SIG-M5 treated with dmso at 0.1 percent for 504 hours (cell line): ENCODE data around the gene SEC24A.
"Not testable (repeated sequence)": the region's sequence is repeated elsewhere in the genome, so short reads cannot be mapped to it uniquely, and the experiment has no call there.

Experiments
- DNase-seq: peaks from one replicate; lab custom pipeline; 2025; ENCODE audit not compliant: unreplicated experiment; lab: John Stamatoyannopoulos, UW

The SEC24A gene

DNA sequence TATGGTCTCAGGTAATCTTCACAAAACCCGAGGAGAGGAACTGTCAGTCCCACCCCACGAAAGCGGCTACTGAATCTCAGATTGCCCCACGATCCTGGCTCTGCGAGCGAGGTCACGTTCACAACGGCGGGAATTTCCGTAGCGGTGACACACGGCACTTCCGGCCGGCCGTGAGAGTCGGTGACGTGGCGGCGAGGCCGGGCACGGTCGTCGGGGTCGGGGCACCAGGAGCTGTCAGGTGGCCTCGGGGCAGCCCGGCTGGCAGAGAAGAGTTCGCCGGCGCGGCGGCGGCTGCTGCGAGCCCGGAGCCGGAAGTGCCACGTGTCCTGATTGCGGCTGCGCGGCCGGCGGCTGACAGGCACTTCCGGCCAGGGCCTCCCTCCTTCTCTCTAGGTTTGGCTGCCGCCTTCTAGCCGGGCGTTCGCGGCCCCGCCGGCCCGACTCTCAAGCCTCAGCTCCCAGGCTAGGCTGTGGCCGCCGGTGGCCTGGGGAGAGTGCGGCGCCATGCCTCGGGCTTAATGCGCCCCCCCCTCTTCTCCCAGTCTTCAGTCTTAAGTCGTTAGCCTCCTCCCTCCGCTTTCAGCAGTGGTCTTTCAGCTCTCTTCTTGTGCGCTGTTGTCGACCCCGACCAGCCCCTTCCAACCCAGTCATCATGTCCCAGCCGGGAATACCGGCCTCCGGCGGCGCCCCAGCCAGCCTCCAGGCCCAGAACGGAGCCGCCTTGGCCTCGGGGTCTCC is at the start of gene SEC24A:
Gene SEC24A (plus strand): TSS at position 361 of the 738 bp plus-strand sequence. CDS start 292 bp downstream, at position 653.
- peak; percentile 92 for DNase-seq

DNA sequence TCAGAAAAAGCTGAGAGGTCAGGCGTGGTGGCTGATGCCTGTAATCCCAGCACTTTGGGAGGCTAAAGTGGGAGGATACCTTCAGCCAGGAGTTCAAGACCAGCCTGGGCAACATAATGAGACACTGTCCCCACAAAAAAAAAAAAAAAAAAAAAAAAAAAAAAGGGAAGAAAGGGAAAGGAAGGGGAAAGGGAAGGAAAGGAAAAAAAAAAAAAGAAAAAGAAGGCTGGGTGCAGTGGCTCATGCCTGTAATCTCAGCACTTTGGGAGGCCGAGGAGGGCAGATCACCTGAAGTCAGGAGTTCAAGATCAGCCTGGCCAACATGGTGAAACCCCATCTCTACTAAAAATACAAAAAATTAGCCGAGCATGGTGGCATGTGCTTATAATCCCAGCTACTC is 48.8 kb upstream of the SEC24A start:
- not testable (repeated sequence) for DNase-seq

DNA sequence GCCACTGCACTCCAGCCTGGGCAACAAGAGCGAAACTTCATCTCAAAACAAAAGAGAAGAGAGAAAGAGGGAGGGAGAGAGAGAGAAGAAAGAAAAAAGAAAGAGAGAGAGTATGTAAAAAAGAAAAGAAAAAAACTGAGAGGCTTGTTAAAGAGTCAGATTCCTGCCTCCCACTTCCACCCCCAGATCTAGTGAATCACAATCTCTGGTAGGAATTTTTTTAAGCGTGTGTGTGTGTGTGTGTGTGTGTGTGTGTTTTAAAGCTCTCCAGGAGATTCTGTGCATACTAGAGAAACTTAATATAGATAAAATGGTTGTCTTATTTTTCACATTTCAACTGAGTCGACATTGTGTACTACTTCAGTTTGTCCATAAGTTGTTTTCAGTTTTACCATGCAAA is 48.0 kb upstream of the SEC24A start:
- no peak for DNase-seq

DNA sequence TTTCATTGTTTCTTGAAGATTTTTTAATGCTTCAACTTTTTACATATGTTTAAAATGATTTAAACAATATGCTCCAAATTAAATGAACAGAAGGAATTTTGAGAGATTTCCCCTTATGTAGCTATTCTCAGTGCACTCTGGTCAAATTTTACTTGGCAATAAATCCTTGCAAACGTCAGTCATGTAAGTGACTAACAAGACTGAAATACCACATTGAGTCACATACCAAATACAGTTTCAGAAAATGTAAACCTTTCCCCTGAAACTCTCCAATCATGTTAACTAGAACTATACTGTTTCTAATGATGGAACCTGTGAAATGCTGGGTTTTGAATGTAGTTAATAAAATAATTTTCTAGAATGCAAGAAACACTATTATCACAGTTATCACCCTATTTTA is 45.5 kb upstream of the SEC24A start:
- DNase-seq: no peak

DNA sequence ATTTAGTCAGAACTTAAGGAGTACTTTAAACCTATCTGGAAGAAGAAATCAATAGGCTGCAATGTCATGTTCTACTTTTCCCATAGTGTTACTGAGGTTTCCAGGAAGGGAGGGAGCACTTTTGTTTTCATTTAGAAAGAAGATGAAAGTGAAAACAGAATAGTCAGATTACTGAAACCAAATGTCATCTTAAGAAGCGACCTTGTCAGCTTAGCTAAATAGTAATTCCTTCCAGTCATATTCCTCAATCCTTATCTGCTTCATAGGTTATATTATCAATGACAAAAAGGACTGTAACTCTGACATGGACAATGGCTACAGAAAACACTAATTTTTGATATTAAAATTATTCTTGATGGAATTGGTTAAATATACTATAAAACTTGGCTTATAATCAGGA is 43.7 kb upstream of the SEC24A start:
- no peak for DNase-seq

DNA sequence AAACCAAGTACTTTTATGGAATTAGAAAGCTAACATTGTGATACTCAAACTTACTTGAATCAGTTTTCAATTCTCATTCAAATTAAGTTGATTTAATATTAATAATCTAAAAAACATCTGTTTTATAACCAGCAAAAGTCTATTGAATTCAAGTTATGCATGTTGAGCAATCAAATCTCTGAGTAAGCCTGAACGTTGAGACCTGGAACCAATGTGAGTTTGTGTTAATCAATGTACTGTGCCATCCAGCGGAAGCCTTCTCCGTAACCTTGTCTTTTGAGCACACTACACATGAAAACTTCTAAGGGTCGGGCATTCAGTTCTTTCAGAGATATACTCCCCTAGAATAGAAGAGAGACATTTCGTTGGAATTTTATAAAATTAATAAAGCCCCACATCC is 41.9 kb upstream of the SEC24A start:
- no peak for DNase-seq

DNA sequence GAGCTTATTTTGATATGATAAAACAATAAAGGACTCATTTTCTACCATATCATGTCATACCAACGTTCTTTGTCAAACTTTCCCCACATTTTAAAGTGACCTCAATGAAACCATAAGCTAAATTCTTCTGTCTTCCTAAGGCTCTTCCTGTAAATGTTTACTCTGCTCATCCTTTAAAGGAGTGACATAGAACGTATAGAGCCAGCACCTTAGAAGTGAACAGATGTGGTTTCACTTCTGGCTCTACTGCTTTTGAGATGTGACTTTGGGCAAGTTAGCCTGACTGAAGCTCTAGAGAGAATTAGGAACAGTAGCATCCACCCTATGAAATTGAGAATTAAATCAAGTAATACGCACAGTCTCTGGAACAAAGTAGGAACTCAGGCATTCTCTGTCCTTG is 40.0 kb upstream of the SEC24A start:
- no peak for DNase-seq

DNA sequence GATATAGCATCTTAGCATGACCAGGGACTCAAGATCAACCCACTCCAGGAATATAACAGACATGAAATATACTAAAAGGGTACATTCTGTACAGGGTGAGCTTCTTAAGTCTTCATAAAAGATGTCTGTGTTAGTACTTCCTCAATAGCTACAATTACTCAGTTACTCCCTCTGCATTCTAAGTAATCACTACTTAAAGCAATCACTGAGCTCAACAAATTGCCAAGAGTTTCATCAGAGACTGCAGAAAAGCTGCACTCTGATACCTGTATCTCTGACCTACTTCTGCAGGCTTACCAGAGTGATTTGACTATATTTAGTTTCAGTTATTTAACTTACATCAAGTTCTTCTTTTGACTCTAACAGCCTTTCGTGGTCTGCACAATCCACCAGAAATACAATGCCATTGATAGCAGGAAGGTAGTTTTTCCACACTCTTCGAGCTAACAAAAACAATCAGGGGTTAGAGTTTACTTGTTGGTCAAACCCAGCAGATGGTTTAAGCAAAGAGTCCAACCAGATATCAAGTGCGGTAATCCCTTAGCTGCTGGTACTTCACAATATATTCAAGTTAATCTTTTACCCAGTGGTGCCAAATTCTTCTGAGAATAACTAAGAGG is 39.2 kb upstream of the SEC24A start:
- no peak for DNase-seq

DNA sequence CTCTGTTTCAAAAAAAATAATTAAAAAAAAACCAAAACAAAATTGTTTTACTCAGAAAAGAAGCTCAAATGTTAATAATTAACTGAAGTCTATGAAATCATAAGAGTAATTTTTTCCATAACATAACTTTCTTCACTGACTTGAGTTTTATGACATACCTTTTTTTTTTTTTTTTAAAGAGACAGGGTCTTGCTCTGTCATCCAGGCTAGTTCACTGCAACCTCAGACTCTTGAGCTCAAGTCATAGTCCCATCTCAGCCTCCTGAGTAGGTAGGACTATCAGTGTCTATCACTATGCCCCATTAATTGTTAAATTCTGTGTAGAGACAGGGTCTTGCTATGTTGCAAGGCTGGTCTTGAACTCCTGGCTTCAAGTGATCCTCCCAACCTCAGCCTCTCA is 37.9 kb upstream of the SEC24A start:
- no peak for DNase-seq

DNA sequence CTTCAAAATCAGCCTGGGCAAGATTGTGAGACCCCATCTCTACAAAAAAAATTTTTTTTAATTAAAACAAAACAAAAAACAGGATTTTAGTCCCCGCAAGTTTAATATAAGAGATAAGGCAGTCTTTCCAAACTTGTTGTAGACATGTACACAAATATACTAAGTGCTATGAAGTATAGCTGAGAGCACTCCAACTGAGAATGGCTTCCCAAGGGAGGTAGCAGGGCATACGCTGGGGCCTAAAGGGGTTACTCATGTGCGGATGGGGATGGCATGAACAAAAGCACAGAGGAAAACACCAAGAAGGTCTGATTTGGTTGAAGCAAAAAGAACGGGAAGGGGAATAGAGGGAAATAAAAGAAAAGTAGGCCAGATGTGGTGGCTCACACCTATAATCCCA is 37.1 kb upstream of the SEC24A start:
- no peak for DNase-seq

DNA sequence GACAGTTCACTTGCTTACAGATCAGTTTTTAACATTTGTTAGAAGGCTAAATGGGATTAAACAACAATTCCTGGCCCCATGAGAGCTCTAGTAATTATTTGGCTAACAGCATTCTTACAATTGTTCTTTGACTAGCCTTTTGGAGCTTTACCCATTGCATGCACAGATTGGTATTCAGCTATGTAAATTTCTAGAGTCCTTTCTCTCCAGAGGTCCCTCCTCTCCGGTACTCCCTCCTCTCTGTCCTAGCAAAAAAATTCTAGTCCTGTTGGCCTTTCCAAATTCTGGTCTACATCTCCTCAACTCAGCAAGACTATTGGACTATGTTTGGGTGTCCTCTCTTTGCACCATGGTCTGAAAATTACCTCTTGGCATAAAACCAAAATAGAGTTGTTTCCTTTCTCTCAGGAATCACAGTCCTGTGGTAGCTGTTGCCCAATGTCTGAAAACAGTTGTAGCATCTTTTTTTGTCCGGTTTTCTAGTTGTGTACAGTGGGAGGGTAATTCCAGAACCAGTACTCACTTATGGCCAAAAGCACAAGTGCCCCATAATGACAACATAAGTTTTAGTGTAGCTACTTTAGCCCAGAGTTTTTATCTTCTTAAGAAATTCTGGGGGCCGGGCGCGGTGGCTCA is 34.0 kb upstream of the SEC24A start:
- no peak for DNase-seq

DNA sequence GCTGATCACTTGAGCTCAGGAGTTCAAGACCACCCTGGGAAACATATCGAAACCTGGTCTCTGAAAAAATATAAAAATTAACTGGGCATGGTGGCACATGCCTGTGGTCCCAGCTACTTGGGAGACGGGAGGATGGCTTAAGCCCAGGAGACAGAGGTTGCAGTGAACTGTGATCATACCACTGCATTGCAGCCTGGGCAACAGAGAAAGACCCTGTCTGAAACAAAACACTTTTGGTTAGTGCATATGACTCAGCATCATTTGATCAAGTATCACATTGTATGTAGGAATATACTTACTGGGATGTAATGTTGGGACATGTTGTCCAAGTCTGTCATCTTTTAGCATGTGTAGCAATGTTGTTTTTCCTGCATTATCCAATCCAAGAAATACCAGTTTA is 28.0 kb upstream of the SEC24A start:
- DNase-seq: no peak

DNA sequence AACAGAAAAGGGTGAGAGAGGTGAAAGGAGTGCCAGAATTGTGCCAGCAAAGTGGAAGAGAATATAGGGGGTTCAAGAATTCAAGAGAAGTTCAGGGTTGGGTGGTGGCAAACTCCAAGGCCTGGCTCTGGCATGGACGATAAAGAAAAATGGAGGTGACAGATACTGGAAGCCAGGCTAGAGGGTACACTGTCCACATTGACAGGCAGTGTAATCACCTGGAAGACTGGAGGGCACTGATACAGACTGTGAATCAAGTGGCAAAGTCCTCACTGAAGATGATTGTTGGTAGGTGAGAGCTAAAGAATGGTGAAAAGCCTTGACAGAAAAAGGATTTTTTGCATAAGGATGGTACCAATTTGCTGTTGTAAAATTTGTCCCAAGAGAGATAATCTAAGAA is 23.0 kb upstream of the SEC24A start:
- no peak for DNase-seq

DNA sequence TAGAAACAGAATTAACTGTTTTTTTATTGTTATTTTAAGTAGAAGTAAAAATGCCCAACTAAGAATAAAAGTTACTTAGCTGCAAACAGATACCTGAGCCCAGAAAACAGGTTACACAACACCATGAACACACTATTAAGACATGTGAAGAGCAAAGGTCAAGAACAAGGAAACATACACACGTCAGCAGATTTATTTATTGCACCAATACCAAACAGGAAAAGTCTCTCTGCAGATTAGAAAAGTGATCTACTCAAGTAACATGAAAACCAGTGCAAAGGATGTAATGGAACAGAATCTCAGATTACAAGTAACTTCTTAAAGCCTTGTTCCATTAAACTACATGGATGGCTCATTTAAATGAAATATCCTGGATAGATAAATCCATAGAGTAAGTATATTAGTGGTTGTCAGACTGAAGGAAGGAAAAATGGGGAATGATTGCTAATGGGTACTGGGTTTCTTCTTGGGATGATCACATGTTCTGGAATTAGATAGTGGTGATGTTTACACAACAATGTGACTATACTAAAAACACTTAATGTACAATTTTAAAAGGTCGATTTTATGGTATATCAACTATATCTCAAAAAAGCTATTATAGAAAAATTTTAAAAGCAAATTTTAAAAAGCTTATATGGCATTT is 22.1 kb upstream of the SEC24A start:
- peak; percentile 71 for DNase-seq

DNA sequence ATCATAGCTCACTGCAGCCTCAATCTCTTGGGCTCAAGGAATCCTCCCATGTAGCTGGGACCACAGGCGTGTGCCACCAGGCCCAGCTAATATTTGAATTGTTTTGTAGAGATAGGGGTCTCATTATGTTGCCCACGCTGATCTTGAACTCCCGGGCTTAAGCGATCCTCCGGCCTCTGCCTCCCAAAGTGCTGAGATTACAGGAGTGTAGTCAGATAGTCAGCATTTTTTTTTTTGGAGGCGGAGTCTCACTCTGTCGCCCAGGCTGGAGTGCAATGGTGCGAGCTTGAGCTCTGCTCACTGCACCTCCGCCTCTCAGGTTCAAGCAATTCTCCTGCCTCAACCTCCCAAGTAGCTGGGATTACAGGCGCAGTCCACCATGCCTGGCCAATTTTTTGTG is 14.4 kb upstream of the SEC24A start:
- DNase-seq: no peak

DNA sequence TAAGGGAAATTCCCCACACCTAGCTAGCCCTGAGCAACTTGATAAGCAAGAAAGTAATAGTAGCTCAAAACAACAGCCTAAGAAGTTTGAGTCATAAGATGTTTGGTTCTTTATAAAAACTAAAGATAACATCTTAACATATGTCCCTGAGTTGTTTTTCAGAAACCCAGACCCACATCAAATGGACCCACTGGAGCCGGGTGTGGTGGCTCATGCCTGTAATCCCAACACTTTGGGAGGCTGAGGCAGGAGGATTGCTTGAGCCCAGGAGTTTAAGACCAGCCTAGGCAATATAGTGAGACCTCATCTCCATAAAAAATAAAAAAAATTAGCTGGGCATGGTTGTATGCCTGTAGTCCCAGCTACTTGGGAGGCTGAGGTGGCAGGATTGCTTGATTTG is 13.2 kb upstream of the SEC24A start:
- not testable (repeated sequence) for DNase-seq

DNA sequence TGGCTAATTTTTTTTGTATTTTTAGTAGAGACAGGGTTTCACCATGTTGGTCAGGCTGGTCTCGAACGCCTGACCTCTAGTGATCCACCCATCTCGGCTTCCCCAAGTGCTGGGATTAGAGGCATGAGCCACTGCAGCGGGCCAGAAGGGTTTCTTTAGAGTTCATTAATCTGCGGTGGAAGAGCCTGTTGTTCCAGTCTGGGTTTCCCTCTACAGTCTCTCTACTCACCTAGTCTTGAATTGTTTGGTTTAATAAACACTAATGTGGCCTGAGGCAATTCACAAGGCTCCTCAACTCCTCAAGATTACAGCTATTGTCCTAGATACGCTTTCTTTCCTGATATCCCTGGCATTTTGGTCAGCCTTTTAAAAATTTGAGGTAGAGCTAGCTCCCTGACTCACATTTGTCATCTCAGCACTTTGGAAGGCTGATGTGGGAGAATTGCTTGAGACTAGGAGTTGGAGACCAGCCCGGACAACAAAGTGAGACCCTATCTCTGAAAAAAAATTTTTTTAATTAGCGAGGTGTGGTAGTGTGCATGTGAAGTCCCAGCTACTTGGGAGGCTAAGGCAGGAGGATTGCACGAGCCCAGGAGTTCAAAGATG is 11.4 kb upstream of the SEC24A start:
- peak; percentile 58 for DNase-seq

DNA sequence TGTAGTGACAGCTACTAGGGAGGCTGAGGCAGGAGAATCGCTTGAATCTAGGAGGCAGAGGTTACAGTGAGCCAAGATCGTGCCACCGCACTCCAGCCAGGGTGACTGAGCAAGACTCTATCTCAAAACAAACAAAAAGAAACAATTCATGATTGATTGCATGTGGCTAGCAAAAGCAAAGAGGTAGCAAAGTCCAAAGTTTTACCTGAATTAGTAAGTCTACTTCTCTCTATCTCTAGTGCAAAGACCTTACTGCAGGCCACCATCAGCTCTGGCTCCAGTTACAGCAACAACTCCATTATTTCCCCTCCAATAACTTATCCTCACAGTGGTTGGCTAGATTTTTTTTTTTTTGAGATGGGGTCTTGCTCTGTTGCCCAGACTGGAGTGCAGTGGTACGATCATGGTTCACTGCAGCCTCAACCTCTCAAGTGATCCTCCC is 9.8 kb upstream of the SEC24A start:
- DNase-seq: no peak

DNA sequence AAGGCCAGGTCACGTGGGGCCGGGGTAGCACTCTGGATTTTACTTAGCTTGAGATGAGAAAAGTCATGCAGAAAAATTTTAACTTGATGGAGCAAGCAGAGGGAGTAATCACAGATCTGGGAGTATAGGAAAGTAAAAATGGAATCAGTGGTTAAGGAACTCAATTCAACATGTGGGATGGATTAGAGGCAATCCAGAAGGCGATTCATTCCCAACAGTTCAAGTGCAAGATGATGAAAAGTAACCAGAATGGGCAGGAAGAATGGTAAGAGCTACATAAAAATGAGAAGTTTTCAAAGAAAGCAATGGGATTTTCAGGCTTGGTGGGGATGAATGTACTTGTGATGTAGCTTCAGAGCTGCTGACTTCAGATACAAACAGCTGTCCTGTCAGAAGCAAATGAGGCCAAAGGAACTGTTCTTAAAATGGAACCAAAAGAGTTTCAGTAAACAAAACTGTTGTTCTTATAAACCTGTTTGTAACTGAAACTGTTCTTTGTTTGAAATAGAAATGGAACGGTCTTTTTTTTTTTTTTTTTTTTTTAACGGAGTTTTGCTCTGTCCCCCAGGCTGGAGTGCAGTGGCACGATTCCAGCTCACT is 5.6 kb upstream of the SEC24A start:
- no peak for DNase-seq

DNA sequence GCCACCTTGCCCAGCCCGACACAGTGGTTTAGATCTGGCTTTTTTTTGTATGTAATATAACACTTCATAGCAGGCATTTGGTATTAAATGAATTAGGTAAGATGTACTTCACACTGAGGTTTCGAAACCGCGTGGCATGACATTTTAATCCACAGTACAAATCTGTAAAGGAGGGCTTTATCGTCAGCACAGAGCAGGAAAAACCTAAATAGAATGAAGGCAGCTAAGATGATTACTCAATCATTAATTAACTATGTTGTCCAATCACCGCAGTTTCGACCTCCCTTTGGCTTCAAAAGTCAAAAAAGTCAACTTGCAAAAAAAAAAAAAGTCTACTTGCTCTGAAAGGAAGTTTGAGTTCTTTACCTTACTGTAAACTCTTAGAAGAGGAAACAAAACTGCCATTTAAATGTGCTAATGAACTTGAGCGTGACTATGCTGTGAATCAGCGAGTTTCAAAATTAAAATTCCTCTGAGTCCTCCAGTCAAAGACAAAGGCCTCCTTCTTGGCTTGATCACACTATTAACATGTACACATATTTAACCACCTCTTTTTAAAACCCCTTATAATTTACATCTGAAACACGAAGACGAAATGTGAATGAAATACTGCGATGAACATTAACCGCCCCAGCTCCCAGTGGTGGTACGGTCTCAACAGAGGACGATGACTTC is 698 bp upstream of the SEC24A start:
- peak; percentile 91 for DNase-seq
